H1 (cell line): Measurements from ENCODE around the gene CDC26. TPM values are rescaled to one million over a fixed set of nuclear protein-coding genes. Genes with fewer than 3 reads are reported as not detected.

Experiments used
- CTCF ChIA-PET: fragments of 300-600 bp; sonication (Branson Sonifier 250); formaldehyde crosslinking; loops from one replicate; lab custom pipeline; 2021; ENCODE audit not compliant: partially characterized antibody; lab: Charles Lee
- POLR2A ChIA-PET: fragments of 300-600 bp; sonication (Branson Sonifier 250); formaldehyde crosslinking; loops from one replicate; lab custom pipeline; 2021; ENCODE audit warnings: inconsistent platforms; ENCODE audit not compliant: partially characterized antibody; lab: Charles Lee
- DNase-seq, 2 experiments: peaks; one replicate each; pipeline versions ENCODE4 v3.0.0 to v3.0.0-alpha.2; 2010 to 2022; ENCODE audit warnings: low spot score in 2 of 2, low read depth in 1 of 2, mixed read lengths in 1 of 2
- FAIRE-seq: peaks from 2 replicates; lab custom pipeline; 2011; peaks lifted over from hg19 to GRCh38; lab: Jason Lieb, UNC
- H2AFZ ChIP-seq: 2 replicates; pipeline ENCODE4 v1.8.1; 2012; ENCODE audit warnings: low read length, inconsistent platforms
- H2AK5ac ChIP-seq: 2 replicates; pipeline ENCODE4 v1.6.1; 2013; ENCODE audit warnings: low read depth, low read length
- H2BK120ac ChIP-seq: replicated peaks from 2 replicates; pipeline ENCODE3; 2013; ENCODE audit warnings: low read depth, low read length, inconsistent platforms
- H2BK12ac ChIP-seq: 2 replicates; pipeline ENCODE4 v1.6.1; 2013; ENCODE audit warnings: low read depth, low read length
- H2BK15ac ChIP-seq: 2 replicates; pipeline ENCODE4 v1.6.1; 2013; ENCODE audit warnings: low read length
- H2BK20ac ChIP-seq: 2 replicates; pipeline ENCODE4 v1.6.1; 2013; ENCODE audit warnings: low read length
- H2BK5ac ChIP-seq: 2 replicates; pipeline ENCODE4 v1.6.1; 2013; ENCODE audit warnings: low read depth, low read length
- H3K14ac ChIP-seq: 2 replicates; pipeline ENCODE4 v1.6.1; 2013; ENCODE audit warnings: inconsistent platforms; ENCODE audit not compliant: insufficient read length
- H3K18ac ChIP-seq: 2 replicates; pipeline ENCODE4 v1.6.1; 2013; ENCODE audit warnings: low read length; ENCODE audit errors: extremely low read depth
- H3K23ac ChIP-seq: 2 replicates; pipeline ENCODE4 v1.6.1; 2013; ENCODE audit warnings: inconsistent platforms; ENCODE audit not compliant: insufficient read length
- H3K23me2 ChIP-seq: 2 replicates; pipeline ENCODE4 v1.6.1; 2013; ENCODE audit warnings: low read depth, low read length
- H3K27ac ChIP-seq: 2 replicates; pipeline ENCODE4 v1.6.1; 2011; ENCODE audit warnings: low read depth, low read length, inconsistent platforms
- H3K27me3 ChIP-seq, 4 experiments: replicated peaks in 1 of 4; 1 replicate in 1 of 4; 2 replicates in 3 of 4; pipeline versions ENCODE4 v1.6.1 to v1.8.1; 2011 to 2013; ENCODE audit warnings: low read length in 3 of 4, mild to moderate bottlenecking in 3 of 4, inconsistent platforms in 2 of 4, mixed read lengths in 2 of 4, moderate library complexity in 1 of 4; ENCODE audit not compliant: control insufficient read depth in 3 of 4, insufficient read depth in 3 of 4; ENCODE audit errors: extremely low read depth in 1 of 4
- H3K36me3 ChIP-seq, 4 experiments: 2 replicates each; pipeline versions ENCODE4 v1.6.1 to v1.8.1; 2011 to 2013; ENCODE audit warnings: mild to moderate bottlenecking in 4 of 4, low read length in 3 of 4, moderate library complexity in 2 of 4, control low read depth in 1 of 4, inconsistent platforms in 1 of 4; ENCODE audit not compliant: insufficient read depth in 4 of 4, control insufficient read depth in 2 of 4
- H3K4ac ChIP-seq: replicated peaks from 2 replicates; pipeline ENCODE3; 2013; ENCODE audit warnings: low read length, low read depth, mixed read lengths, inconsistent platforms; ENCODE audit not compliant: insufficient read length
- H3K4me1 ChIP-seq, 4 experiments: replicated peaks in 1 of 4; 1 replicate in 1 of 4; 2 replicates in 3 of 4; pipeline versions ENCODE4 v1.6.1 to v1.8.1; 2011 to 2013; ENCODE audit warnings: low read length in 3 of 4, inconsistent platforms in 2 of 4, mixed read lengths in 1 of 4; ENCODE audit not compliant: insufficient read depth in 4 of 4, control insufficient read depth in 3 of 4
- H3K4me2 ChIP-seq, 2 experiments: 2 replicates each; pipeline versions ENCODE4 v1.6.1 to v1.8.1; 2011 to 2013; ENCODE audit warnings: low read depth in 2 of 2, low read length in 2 of 2, control low read depth in 1 of 2, inconsistent platforms in 1 of 2, mild to moderate bottlenecking in 1 of 2; ENCODE audit not compliant: insufficient read depth in 1 of 2
- H3K4me3 ChIP-seq, 4 experiments: fragments of 200-600, 300-600 bp in 1 of 4; sonication (generic), shearing (Covaris generic), sonication (Bioruptor Twin) in 1 of 4; 2 replicates each; pipeline versions ENCODE4 v1.5.1 to v1.8.1; 2011 to 2016; ENCODE audit warnings: low read length in 4 of 4, low read depth in 3 of 4, control low read depth in 2 of 4, inconsistent platforms in 2 of 4, mild to moderate bottlenecking in 2 of 4, mixed read lengths in 1 of 4, moderate library complexity in 1 of 4; ENCODE audit not compliant: insufficient read depth in 2 of 4; ENCODE audit errors: extremely low read depth in 1 of 4
- H3K56ac ChIP-seq: replicated peaks from 2 replicates; pipeline ENCODE3; 2013; ENCODE audit warnings: low read depth, mild to moderate bottlenecking, mixed read lengths, low read length, inconsistent platforms; ENCODE audit not compliant: insufficient read length
- H3K79me1 ChIP-seq: 2 replicates; pipeline ENCODE4 v1.6.1; 2013; ENCODE audit warnings: low read depth, low read length, control low read depth
- H3K79me2 ChIP-seq, 2 experiments: 2 replicates each; pipeline versions ENCODE4 v1.6.1 to v1.8.1; 2012 to 2013; ENCODE audit warnings: low read length in 2 of 2, mild to moderate bottlenecking in 2 of 2, inconsistent platforms in 1 of 2; ENCODE audit not compliant: insufficient read depth in 2 of 2, control insufficient read depth in 1 of 2
- H3K9ac ChIP-seq, 4 experiments: replicated peaks in 1 of 4; 1 replicate in 1 of 4; 2 replicates in 3 of 4; pipeline versions ENCODE4 v1.6.1 to v1.8.1; 2011 to 2013; ENCODE audit warnings: low read depth in 3 of 4, low read length in 3 of 4, control low read depth in 2 of 4, mild to moderate bottlenecking in 2 of 4, moderate library complexity in 2 of 4, inconsistent platforms in 1 of 4; ENCODE audit errors: extremely low read depth in 1 of 4
- H3K9me3 ChIP-seq, 2 experiments: 2 replicates each; pipeline versions ENCODE4 v1.6.1 to v1.8.1; 2012 to 2013; ENCODE audit warnings: mild to moderate bottlenecking in 2 of 2, moderate library complexity in 2 of 2, control low read depth in 1 of 2, inconsistent platforms in 1 of 2, low read depth in 1 of 2, low read length in 1 of 2, mixed read lengths in 1 of 2; ENCODE audit not compliant: insufficient read depth in 2 of 2
- H4K20me1 ChIP-seq, 2 experiments: replicated peaks in 1 of 2; 2 replicates each; pipeline versions ENCODE3 to v1.8.1; 2011 to 2013; ENCODE audit warnings: inconsistent platforms in 2 of 2, low read length in 2 of 2, mild to moderate bottlenecking in 1 of 2; ENCODE audit not compliant: insufficient read depth in 2 of 2, control insufficient read depth in 1 of 2
- H4K5ac ChIP-seq: 2 replicates; pipeline ENCODE4 v1.6.1; 2013; ENCODE audit warnings: low read length, low read depth, mixed read lengths, inconsistent platforms; ENCODE audit not compliant: insufficient read length
- H4K8ac ChIP-seq: 2 replicates; pipeline ENCODE4 v1.8.0; 2013; ENCODE audit warnings: mild to moderate bottlenecking, moderate library complexity, low read length, inconsistent platforms; ENCODE audit not compliant: insufficient read depth; ENCODE audit errors: extremely low read depth
- H4K91ac ChIP-seq: replicated peaks from 2 replicates; pipeline ENCODE3; 2013; ENCODE audit warnings: low read length, mixed read lengths, inconsistent platforms; ENCODE audit not compliant: insufficient read length
- CREB1 ChIP-seq: IDR thresholded peaks from 2 replicates; pipeline ENCODE4 v1.6.1; 2012; ENCODE audit warnings: inconsistent platforms
- EGR1 ChIP-seq: IDR thresholded peaks from 2 replicates; pipeline ENCODE4 v1.6.1; 2011; ENCODE audit warnings: low read depth, low read length, borderline replicate concordance
- FOSL1 ChIP-seq: IDR thresholded peaks from 2 replicates; pipeline ENCODE4 v1.6.1; 2011; ENCODE audit warnings: mild to moderate bottlenecking, low read depth, low read length, moderate library complexity; ENCODE audit not compliant: insufficient read depth
- JUN ChIP-seq: IDR thresholded peaks from 2 replicates; pipeline ENCODE4 v1.6.1; 2011; ENCODE audit warnings: low read depth, mild to moderate bottlenecking, improper control_type of control experiment, low read length
- KDM1A ChIP-seq: fragments of 200-600, 300-600 bp; sonication (generic); IDR thresholded peaks from 2 replicates; pipeline ENCODE4 v1.7.1; 2016; ENCODE audit warnings: mild to moderate bottlenecking, low read length, borderline replicate concordance
- RAD21 ChIP-seq, 2 experiments: IDR thresholded peaks in 1 of 2; conservative IDR thresholded peaks in 1 of 2; 2 replicates each; pipeline ENCODE4 v1.6.1; 2011; ENCODE audit warnings: low read depth in 2 of 2, low read length in 2 of 2, improper control_type of control experiment in 1 of 2, inconsistent platforms in 1 of 2, mild to moderate bottlenecking in 1 of 2, moderate library complexity in 1 of 2
- RFX5 ChIP-seq: IDR thresholded peaks from 2 replicates; pipeline ENCODE4 v1.6.1; 2011; ENCODE audit warnings: low read depth, low read length, improper control_type of control experiment, borderline replicate concordance
- TAF1 ChIP-seq: IDR thresholded peaks from 2 replicates; pipeline ENCODE4 v1.6.1; 2011; ENCODE audit warnings: mild to moderate bottlenecking, low read depth, low read length
- WGBS, 2 experiments: shearing (Covaris generic) in 1 of 2; methylation state at CpG; one replicate each; pipeline versions ENCODE4 v1.1.6 to v1.1.7; 2013 to 2015; ENCODE audit warnings: low lambda C conversion rate in 2 of 2, mixed read lengths in 2 of 2, inconsistent platforms in 1 of 2, low coverage in 1 of 2, missing lambda C conversion rate in 1 of 2; ENCODE audit not compliant: insufficient replicate concordance in 2 of 2, insufficient coverage in 1 of 2, insufficient read length in 1 of 2; ENCODE audit errors: extremely low coverage in 1 of 2, missing lambda C conversion rate in 1 of 2; 5-methylcytosine and 5-hydroxymethylcytosine counted together
- polyA plus RNA-seq, 7 experiments: library from polyadenylated mRNA; depleted of rRNA in 3 of 7; stranded (reverse) in 5 of 7; unstranded in 2 of 7; fragments of >200 nt in 5 of 7; fragments of 200-250 nt in 2 of 7; gene quantifications; 1 replicate in 5 of 7; 2 replicates in 1 of 7; 4 replicates in 1 of 7; pipeline versions ENCODE4 v1.2.1 to v1.2.3, GENCODE V29; 2011 to 2013; ENCODE audit warnings: missing spikeins in 2 of 7, mixed read lengths in 2 of 7
- total RNA-seq: library from RNA; stranded (reverse); fragmentation: NEBNext Ultra II Directional; extraction: Animal tissue kit (Norgen Biotek cat#: 25700); gene quantifications from 2 replicates; pipeline ENCODE4 v1.2.1, GENCODE V29; 2021
- TF ChIP-seq, protein P1 (sequence below): IDR thresholded peaks from 2 replicates; pipeline ENCODE4 v1.6.1; 2012; ENCODE audit warnings: low read length, inconsistent platforms
- TF ChIP-seq, protein P2 (sequence below), 3 experiments: IDR thresholded peaks; 1 replicate in 2 of 3; 2 replicates in 1 of 3; pipeline versions ENCODE4 v1.5.1 to v1.6.1; 2011; ENCODE audit warnings: low read length in 3 of 3, mild to moderate bottlenecking in 3 of 3, inconsistent platforms in 2 of 3, low read depth in 1 of 3, moderate library complexity in 1 of 3; ENCODE audit not compliant: insufficient read depth in 1 of 3; ENCODE audit errors: control extremely low read depth in 1 of 3

The CDC26 gene
- total and polyA plus RNA-seq, 2 of the 8 experiments (the other 6 are each of a cell fraction or from before 2014, with no cell fraction given) = 31.5 to 41.9 TPM

DNA sequence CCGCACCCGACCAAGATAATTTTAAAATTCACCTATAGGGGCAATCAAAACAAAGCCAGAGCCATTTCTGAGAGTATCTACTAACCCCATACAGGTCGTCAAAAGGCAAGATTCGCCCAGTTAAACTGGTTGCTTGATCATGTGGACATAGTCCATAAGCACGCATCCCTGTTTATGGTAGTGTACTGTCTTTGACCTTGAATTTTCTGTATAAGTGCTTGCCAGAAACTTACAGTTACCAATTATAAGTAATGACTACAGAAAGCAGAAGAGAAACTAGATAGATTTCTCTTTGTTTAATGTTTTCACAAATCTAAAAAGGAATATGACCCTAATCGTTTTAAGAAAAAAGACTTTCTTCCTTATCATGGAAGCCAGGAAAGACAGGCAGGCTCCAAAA is 28.4 kb downstream of the CDC26 start:
- no peaks in the 10 kb centered on the region for H3K4me1 ChIP-seq
- H4K5ac ChIP-seq = no peak overlapping the region
- H2BK20ac ChIP-seq = no peak overlapping the region
- H3K18ac ChIP-seq = no peak overlapping the region
- H3K14ac ChIP-seq = no peak overlapping the region
- CTCF ChIA-PET = interaction anchor here (0.9 kb wide), 1 partner anchor 17 kb away, joined by 3 read pairs; no protein-coding TSS in a partner anchor
- H3K79me1 ChIP-seq = no peaks in the 10 kb centered on the region; the same call in 1 of the 2 replicates
- no peaks in the 10 kb centered on the region for H3K27me3 ChIP-seq
- no peak overlapping the region for H3K56ac ChIP-seq
- H3K4me2 ChIP-seq = no peak overlapping the region
- no peak overlapping the region for H2BK5ac ChIP-seq
- H3K79me2 ChIP-seq = no peaks in the 10 kb centered on the region
- WGBS, 2 experiments = 88% methylated on average over 6 of the region's 6 CpGs; no CpG with 5 or more reads in 1 of the 2 experiments
- FAIRE-seq (no peak), DNase-seq (no peak)
- H3K4me3 ChIP-seq = no peak overlapping the region
- H3K4ac ChIP-seq = no peak overlapping the region
- POLR2A ChIA-PET = no interaction called here
- H3K36me3 ChIP-seq = no peaks in the 10 kb centered on the region; a peak in 1 of 8 replicates
- H3K9me3 ChIP-seq = no peaks in the 10 kb centered on the region
- no peak overlapping the region for H3K27ac ChIP-seq
- H2BK15ac ChIP-seq = no peak overlapping the region
- H4K20me1 ChIP-seq = peaks cover 0 to 1% of the 10 kb centered on the region in 2 experiments
- no peak overlapping the region for H2BK120ac ChIP-seq
- H3K23ac ChIP-seq = no peak overlapping the region
- H3K9ac ChIP-seq = no peak overlapping the region
- H4K91ac ChIP-seq = no peak overlapping the region
- H2AFZ ChIP-seq = no peak overlapping the region
- no peak overlapping the region for H2BK12ac ChIP-seq
- no peaks in the 10 kb centered on the region for H3K23me2 ChIP-seq
- no peak overlapping the region for H2AK5ac ChIP-seq
- no peak overlapping the region for H4K8ac ChIP-seq
- TF ChIP-seq RAD21 (IDR thresholded peaks at IDR 0.05 in 1 of 2, conservative IDR thresholded peaks at IDR 0.05 in 1 of 2; ENCODE audit: low read depth in 2 of 2, low read length in 2 of 2) (no peak), KDM1A (no peak), FOSL1 (no peak), CREB1 (no peak), TAF1 (no peak), RFX5 (no peak), JUN (no peak), EGR1 (no peak)
- TF ChIP-seq, protein P1, sequence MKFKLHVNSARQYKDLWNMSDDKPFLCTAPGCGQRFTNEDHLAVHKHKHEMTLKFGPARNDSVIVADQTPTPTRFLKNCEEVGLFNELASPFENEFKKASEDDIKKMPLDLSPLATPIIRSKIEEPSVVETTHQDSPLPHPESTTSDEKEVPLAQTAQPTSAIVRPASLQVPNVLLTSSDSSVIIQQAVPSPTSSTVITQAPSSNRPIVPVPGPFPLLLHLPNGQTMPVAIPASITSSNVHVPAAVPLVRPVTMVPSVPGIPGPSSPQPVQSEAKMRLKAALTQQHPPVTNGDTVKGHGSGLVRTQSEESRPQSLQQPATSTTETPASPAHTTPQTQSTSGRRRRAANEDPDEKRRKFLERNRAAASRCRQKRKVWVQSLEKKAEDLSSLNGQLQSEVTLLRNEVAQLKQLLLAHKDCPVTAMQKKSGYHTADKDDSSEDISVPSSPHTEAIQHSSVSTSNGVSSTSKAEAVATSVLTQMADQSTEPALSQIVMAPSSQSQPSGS = no peak
- TF ChIP-seq, protein P2, sequence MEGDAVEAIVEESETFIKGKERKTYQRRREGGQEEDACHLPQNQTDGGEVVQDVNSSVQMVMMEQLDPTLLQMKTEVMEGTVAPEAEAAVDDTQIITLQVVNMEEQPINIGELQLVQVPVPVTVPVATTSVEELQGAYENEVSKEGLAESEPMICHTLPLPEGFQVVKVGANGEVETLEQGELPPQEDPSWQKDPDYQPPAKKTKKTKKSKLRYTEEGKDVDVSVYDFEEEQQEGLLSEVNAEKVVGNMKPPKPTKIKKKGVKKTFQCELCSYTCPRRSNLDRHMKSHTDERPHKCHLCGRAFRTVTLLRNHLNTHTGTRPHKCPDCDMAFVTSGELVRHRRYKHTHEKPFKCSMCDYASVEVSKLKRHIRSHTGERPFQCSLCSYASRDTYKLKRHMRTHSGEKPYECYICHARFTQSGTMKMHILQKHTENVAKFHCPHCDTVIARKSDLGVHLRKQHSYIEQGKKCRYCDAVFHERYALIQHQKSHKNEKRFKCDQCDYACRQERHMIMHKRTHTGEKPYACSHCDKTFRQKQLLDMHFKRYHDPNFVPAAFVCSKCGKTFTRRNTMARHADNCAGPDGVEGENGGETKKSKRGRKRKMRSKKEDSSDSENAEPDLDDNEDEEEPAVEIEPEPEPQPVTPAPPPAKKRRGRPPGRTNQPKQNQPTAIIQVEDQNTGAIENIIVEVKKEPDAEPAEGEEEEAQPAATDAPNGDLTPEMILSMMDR (IDR thresholded peaks at IDR 0.05; ENCODE audit: control extremely low read depth in 1 of 3, insufficient read depth in 1 of 3, low read depth in 1 of 3, low read length in 3 of 3) = no peak
